SH-SY5Y (cell line): ENCODE measurements around the gene DLD.

Experiments
- GATA2 ChIP-seq: IDR thresholded peaks from 2 replicates; pipeline ENCODE4 v1.6.1; 2011; ENCODE audit warnings: mild to moderate bottlenecking, low read depth, low read length
- GATA3 ChIP-seq: IDR thresholded peaks from 2 replicates; pipeline ENCODE4 v1.6.1; 2011; ENCODE audit warnings: low read depth, mild to moderate bottlenecking, low read length, moderate library complexity

DNA sequence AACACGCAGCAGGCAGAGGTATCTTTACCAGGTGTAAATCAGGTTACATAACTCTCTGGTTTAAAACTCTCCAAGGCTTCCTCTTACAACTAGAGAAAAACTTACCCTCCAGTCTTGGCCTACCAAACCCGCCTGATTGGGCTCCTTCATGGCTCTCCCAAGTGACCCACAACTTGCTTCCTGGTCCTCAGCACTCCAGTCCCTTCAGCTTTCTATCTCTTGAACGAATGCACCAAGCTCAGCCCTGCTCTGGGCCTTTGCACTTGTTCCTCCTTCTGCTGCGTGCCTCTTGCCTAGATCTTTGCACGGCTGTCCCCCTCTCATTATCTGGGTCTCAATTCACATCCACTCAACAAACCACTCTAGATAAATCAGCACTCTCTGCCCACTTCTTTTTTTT lies 32.7 kb upstream of the DLD start:
- TF ChIP-seq GATA2, result no peak
- no peak for TF ChIP-seq GATA3
